GM10248 (cell line): ENCODE measurements around the gene CASTOR2.
"Not testable (repeated sequence)": the region's sequence is repeated elsewhere in the genome, so short reads cannot be mapped to it uniquely, and the experiment has no call there.

ENCODE experiments used
- CTCF ChIA-PET: fragments of 300-600 bp; sonication (Branson Sonifier 250); formaldehyde crosslinking; extraction: SDS; loops from one replicate; lab custom pipeline; 2021; ENCODE audit warnings: antibody characterized with exemption; lab: Yijun Ruan, JAX
- POLR2A ChIA-PET: fragments of 350-650 bp; sonication (Branson Sonifier 250); formaldehyde crosslinking; extraction: SDS; loops from one replicate; lab custom pipeline; 2020; ENCODE audit warnings: antibody characterized with exemption; lab: Yijun Ruan, JAX
- DNase-seq: peaks from one replicate; pipeline ENCODE4 v3.0.0; 2012; ENCODE audit errors: extremely low spot score

CASTOR2 gene

DNA sequence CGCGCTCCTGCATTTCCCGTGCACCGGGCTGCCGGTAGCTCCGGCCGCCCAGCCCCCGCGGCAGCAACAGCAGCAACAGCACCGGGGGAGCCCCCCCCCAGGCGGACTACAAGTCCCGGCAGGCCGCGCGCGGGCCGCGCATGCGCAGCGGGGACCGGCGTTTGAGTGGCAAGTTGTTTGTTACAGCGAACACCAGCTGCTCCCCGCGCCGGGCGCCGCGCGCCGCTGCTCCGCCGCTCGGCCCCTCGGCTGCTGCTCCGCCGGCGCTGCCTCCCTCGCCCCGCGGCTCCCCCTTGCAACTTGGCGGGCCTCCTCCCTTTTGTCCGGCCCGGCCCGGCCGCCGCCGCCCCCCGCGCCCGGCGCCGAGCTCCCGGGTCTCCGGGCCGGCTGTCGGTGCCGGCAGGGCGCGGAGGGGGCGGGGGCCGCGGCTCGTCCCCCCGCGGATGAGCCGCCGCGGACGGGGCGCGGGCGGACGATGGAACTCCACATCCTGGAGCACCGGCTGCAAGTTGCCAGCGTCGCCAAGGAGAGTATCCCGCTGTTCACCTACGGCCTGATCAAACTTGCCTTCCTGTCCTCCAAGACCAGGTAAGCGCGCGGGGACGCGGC is at the start of gene CASTOR2:
Gene CASTOR2 (plus strand): TSS at position 195 of the 609 bp plus-strand sequence. CDS start 281 bp downstream, at position 476.
- DNase-seq, POLR2A ChIA-PET, CTCF ChIA-PET: not testable (repeated sequence)

DNA sequence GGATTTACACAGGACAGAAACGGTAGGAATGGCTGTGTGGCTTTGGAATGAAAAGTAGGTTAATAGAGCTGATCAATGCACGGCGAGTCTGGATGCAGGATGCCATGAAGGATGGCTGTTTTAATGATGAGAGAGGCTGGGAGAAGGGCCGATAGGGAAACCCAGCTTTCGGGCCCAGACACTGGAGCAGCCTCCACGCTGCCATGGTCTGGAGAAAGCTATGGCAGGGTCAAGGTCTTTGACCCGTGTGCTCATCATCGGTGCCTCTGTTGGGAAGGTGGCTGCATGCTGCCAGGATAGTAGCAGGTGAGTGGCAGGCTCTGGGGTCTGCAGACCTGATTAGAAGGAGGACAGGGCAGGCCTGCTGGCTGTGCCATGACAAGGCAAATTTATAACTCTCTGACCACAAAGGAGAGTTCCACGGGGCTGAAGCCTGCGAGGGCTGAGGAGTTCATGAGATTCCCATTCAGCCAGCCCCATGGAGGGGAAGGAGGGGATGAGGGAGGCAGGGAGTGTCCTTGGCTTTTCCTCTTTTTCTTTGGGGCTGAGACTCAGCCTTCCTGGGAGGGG is 42.1 kb upstream of the CASTOR2 start:
- CTCF ChIA-PET, DNase-seq, POLR2A ChIA-PET: not testable (repeated sequence)

- POLR2A ChIA-PET, CTCF ChIA-PET, DNase-seq: not testable (repeated sequence)
Observed at GRCh38 chr7:74923644-74924043, 40.9 kb upstream of the CASTOR2 start.

DNA sequence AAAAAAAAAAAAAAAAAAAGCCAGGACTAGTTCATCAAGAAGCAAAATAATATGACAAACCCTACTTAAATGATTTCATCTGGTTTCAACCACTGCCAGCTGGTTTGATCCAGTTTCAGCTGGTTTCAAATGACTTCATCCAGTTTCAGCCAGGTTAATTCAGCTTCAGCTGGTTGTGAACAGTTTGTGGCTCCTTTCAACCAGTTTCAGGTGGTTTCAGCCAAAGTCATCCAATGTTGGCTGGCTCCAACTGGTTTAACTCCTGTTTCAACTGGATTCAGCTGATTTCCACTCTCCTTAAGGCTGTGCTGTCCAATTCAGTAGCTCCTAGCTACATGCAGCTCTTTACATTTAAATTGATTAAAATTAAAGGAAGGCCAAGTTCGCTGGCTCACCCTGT is 37.5 kb upstream of the CASTOR2 start:
- POLR2A ChIA-PET, CTCF ChIA-PET, DNase-seq: not testable (repeated sequence)

DNA sequence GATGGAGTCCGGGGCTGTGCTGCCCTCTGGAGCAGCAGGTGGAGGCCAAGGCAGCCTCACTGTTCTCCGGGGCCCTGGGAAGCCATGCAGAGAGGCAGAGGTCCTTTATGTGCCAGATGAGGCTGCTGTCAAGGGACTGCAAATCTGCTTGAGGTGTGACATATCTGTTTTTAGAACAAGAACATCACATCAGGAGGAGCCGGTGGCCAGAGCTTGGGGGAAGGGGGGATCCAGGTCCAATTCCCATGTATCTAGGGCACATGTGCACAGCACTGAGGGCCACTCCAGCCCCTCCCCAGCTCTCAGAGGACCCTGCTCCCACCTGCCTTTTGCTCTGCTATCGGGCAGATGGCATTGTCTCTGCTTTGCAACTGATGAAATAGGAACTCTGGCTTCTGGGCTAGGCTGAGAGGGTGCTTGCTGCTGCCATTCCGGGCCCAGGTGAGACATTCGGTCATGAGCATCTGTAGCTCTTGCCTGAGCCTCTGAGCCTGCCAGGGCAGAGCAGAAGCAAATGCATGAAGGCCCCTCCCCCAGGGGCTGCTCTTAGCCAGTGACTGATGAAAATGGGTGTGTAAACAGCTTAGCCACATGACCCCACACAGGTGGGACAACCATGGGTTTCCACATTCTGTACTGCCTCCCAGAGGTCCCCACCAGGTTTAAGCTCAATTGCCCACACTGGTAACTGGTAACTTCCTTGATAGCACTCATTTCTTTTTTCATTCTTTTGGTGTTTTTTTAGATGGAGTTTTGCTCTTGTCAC is 32.8 kb upstream of the CASTOR2 start:
- DNase-seq, CTCF ChIA-PET: not testable (repeated sequence)
- POLR2A ChIA-PET, result interaction anchor here (0.7 kb wide), 1 partner anchor 757 kb away, joined by 3 read pairs; no protein-coding TSS in a partner anchor

DNA sequence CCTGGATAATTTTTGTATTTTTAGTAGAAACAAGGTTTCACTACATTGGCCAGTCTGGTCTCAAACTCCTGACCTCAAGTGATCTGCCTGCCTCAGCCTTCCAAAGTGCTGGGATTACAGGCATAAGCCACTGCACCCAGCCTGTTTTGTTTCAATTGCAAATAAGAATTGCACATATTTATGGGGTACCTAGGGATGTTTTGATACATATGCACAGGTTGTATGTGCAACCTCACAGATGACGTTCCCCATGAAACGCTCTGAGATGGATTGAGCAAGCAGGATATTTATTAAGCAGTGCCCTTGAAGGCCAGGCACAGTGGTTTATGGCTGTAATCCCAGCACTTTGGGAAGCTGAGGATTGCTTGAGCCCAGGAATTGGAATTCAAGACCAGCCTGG is 25.1 kb upstream of the CASTOR2 start:
- POLR2A ChIA-PET, DNase-seq, CTCF ChIA-PET: not testable (repeated sequence)

DNA sequence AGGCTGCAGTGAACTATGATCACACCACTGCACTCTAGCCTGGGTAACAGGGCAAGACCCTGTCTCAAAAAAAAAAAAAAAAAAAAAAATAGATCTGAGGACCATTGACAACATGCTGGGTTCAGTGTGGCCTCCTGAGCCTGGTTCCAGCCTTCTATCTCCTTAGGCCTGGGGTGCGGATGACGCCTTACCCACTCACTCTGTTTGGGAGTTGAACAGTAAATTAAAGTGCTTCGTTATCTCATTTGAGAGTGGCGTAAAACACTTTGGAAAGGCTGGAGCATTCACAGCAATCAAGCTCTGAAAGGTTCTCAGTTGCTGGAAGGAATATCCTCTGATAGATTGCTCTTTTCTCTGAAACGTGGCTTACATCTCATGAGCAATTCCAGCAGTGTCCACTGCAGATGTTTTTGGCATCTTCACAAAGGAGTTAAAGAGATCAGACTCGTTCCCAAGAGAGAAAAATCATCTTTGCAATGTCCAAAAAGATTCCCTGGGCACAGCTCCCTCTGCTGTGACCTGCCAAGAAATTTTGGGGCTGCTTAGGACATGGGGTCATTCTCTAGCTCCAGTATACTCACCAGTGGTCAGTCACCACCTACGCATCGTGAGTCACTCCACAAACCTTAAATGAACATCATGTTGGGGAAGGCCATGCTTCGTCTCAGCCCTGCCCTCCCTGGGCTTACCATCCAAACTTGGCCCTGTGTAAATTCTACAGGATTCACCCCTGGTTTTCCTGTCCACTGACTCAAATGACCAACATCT is 23.0 kb upstream of the CASTOR2 start:
- POLR2A ChIA-PET, CTCF ChIA-PET, DNase-seq: not testable (repeated sequence)

- DNase-seq, CTCF ChIA-PET, POLR2A ChIA-PET: not testable (repeated sequence)
Observed at GRCh38 chr7:74943923-74944322, 20.6 kb upstream of the CASTOR2 start.

- CTCF ChIA-PET, DNase-seq, POLR2A ChIA-PET: not testable (repeated sequence)
Observed at GRCh38 chr7:74947741-74948140, 16.8 kb upstream of the CASTOR2 start.

GRCh38 chr7:74953774-74954173 is 10.7 kb upstream of the CASTOR2 start:
- POLR2A ChIA-PET, CTCF ChIA-PET, DNase-seq: not testable (repeated sequence)

DNA sequence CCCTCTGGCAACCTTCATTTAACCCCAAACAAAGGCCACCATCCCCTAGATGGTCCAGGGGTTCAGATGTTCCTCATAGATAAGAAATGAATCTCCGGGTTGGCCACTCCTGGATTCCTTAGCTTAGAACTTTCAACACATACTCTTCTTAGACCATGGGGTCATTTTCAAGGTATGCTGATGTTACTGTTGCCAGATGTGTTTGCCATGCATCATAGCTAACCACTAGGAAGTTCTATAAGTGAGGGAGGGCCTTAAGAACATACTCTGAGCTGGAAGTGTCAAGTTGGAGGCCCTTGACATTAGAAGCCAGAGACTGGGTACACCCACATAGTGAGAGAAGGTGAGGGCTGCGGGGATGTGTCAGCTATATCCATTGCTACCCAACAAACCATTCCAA is 6.2 kb upstream of the CASTOR2 start:
- POLR2A ChIA-PET, DNase-seq, CTCF ChIA-PET: not testable (repeated sequence)

GRCh38 chr7:74963704-74964510 is 598 bp upstream of the CASTOR2 start:
- POLR2A ChIA-PET, result not testable (repeated sequence)

GRCh38 chr7:74966208-74966854 is 1.8 kb downstream of the CASTOR2 start:
- CTCF ChIA-PET, POLR2A ChIA-PET, DNase-seq: not testable (repeated sequence)

More at GRCh38 chr7:74963704-74964510, 598 bp upstream of the CASTOR2 start:
- DNase-seq, CTCF ChIA-PET: not testable (repeated sequence)

GRCh38 chr7:74966909-74967308 is 2.4 kb downstream of the CASTOR2 start:
- CTCF ChIA-PET, result not testable (repeated sequence)

GRCh38 chr7:74971431-74971830 is 6.9 kb downstream of the CASTOR2 start:
- CTCF ChIA-PET, DNase-seq, POLR2A ChIA-PET: not testable (repeated sequence)

More at GRCh38 chr7:74966909-74967308, 2.4 kb downstream of the CASTOR2 start:
- POLR2A ChIA-PET, DNase-seq: not testable (repeated sequence)

GRCh38 chr7:74972377-74972776 is 7.9 kb downstream of the CASTOR2 start:
- POLR2A ChIA-PET, DNase-seq, CTCF ChIA-PET: not testable (repeated sequence)

DNA sequence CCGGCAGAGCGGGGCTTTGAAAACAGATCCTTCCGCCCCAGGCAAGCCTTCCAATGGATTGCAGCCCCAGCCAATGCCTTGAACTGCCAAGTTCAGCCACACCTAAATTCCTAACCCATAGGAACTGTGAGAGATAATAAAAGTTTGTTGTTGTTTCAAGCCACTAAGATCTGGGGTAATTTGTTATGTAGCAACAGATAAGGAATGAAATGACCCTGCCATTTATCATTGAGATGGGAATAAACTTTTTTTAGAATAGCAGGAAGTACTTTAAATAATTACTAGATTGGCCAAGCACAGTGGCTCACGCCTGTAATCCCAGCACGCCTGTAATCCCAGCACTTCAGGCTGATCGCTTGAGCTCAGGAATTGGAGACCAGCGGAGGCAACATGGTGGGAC is 11.5 kb downstream of the CASTOR2 start:
- CTCF ChIA-PET, DNase-seq, POLR2A ChIA-PET: not testable (repeated sequence)
